ENCODE results near the gene ZNF665. TPM values are rescaled to one million over a fixed set of nuclear protein-coding genes. Genes with fewer than 3 reads are reported as not detected.

ZNF665 gene
- polyA plus RNA-seq, 1 donor from 2014 or later, result 2.6 TPM

DNA sequence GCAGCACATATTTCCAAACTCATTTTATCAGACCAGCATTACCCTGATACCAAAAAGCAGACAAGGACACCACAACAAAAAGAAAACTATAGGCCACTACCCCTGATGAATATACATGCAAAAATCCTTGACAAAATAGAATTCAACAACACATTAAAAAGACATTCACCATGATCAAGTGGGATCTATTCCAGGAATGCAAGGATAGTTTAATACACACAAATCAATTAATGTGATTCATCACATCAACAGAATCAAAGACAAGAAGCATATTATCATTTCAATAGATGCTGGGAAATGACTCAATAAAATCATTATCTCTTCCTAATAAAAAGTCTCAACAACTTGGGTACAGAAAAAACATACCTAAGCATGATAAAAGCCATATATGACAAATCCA is 45.5 kb downstream of the ZNF665 start:
- H4K20me1 ChIP-seq (ENCODE audit: insufficient read depth), result no peaks in the 10 kb centered on the region
- H3K36me3 ChIP-seq (ENCODE audit: insufficient read depth, low read length), result peaks cover 18% of the 10 kb centered on the region
- H3K9ac ChIP-seq (ENCODE audit: low read length), result no peak overlapping the region
- no peak overlapping the region for H3K27ac ChIP-seq (ENCODE audit: low read length)
- no peak overlapping the region for H3K4me3 ChIP-seq (ENCODE audit: low read length)
- no peaks in the 10 kb centered on the region for H3K79me2 ChIP-seq (replicated peaks; ENCODE audit: insufficient read depth, low read length)
- no peak overlapping the region for H2AFZ ChIP-seq (ENCODE audit: low read depth, low read length)
- no peaks in the 10 kb centered on the region for H3F3A ChIP-seq (ENCODE audit: insufficient read depth, low read length, poor library complexity, severe bottlenecking)
- H3K4me2 ChIP-seq (ENCODE audit: low read length), result no peak overlapping the region
- H3K9me2 ChIP-seq (ENCODE audit: insufficient read depth, low read length), result no peaks in the 10 kb centered on the region
- no peak for TF ChIP-seq MXI1 (conservative IDR thresholded peaks at IDR 0.05; ENCODE audit: poor library complexity, severe bottlenecking)
- TF ChIP-seq SMC3 (conservative IDR thresholded peaks at IDR 0.05; ENCODE audit: poor library complexity), result no peak
- TF ChIP-seq REST (IDR thresholded peaks at IDR 0.05; ENCODE audit: borderline replicate concordance), result no peak
- TF ChIP-seq EP300 (conservative IDR thresholded peaks at IDR 0.05; ENCODE audit: poor library complexity, severe bottlenecking), result no peak
- no peak for TF ChIP-seq POLR2AphosphoS5 (IDR thresholded peaks at IDR 0.05)
- TF ChIP-seq EZH2 (IDR thresholded peaks at IDR 0.05; ENCODE audit: borderline replicate concordance, insufficient read depth, low read length, poor library complexity, severe bottlenecking), result no peak
- TF ChIP-seq RAD21 (conservative IDR thresholded peaks at IDR 0.05), result no peak
- TF ChIP-seq TAF1 (IDR thresholded peaks at IDR 0.05; ENCODE audit: low read depth), result no peak
- TF ChIP-seq, protein P1, sequence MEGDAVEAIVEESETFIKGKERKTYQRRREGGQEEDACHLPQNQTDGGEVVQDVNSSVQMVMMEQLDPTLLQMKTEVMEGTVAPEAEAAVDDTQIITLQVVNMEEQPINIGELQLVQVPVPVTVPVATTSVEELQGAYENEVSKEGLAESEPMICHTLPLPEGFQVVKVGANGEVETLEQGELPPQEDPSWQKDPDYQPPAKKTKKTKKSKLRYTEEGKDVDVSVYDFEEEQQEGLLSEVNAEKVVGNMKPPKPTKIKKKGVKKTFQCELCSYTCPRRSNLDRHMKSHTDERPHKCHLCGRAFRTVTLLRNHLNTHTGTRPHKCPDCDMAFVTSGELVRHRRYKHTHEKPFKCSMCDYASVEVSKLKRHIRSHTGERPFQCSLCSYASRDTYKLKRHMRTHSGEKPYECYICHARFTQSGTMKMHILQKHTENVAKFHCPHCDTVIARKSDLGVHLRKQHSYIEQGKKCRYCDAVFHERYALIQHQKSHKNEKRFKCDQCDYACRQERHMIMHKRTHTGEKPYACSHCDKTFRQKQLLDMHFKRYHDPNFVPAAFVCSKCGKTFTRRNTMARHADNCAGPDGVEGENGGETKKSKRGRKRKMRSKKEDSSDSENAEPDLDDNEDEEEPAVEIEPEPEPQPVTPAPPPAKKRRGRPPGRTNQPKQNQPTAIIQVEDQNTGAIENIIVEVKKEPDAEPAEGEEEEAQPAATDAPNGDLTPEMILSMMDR (IDR thresholded peaks at IDR 0.05; ENCODE audit: poor library complexity, severe bottlenecking), result no peak
- H3K27me3 ChIP-seq (ENCODE audit: insufficient read depth, low read depth, low read length), result no peaks in the 10 kb centered on the region
- H3K9me3 ChIP-seq (ENCODE audit: low read length), result peaks cover 11% of the 10 kb centered on the region

GRCh38 chr19:53140351-53140750 is 52.8 kb downstream of the ZNF665 start:
- H3K4me2 ChIP-seq (ENCODE audit: low read length), result no peak overlapping the region
- no peaks in the 10 kb centered on the region for H3K27me3 ChIP-seq (ENCODE audit: insufficient read depth, low read depth, low read length)
- H2AFZ ChIP-seq (ENCODE audit: low read depth, low read length), result no peak overlapping the region
- H3F3A ChIP-seq (ENCODE audit: insufficient read depth, low read length, poor library complexity, severe bottlenecking), result no peaks in the 10 kb centered on the region
- H3K27ac ChIP-seq (ENCODE audit: low read length), result no peak overlapping the region
- TF ChIP-seq, protein P1 (IDR thresholded peaks at IDR 0.05; ENCODE audit: poor library complexity, severe bottlenecking), result no peak
- TF ChIP-seq EZH2 (IDR thresholded peaks at IDR 0.05; ENCODE audit: borderline replicate concordance, insufficient read depth, low read length, poor library complexity, severe bottlenecking) (no peak), POLR2AphosphoS5 (IDR thresholded peaks at IDR 0.05) (no peak), TAF1 (IDR thresholded peaks at IDR 0.05; ENCODE audit: low read depth) (no peak), REST (IDR thresholded peaks at IDR 0.05; ENCODE audit: borderline replicate concordance) (no peak), MXI1 (conservative IDR thresholded peaks at IDR 0.05; ENCODE audit: poor library complexity, severe bottlenecking) (no peak), RAD21 (conservative IDR thresholded peaks at IDR 0.05) (no peak), SMC3 (conservative IDR thresholded peaks at IDR 0.05; ENCODE audit: poor library complexity) (no peak)
- no peaks in the 10 kb centered on the region for H4K20me1 ChIP-seq (ENCODE audit: insufficient read depth)
- peaks cover 43% of the 10 kb centered on the region for H3K36me3 ChIP-seq (ENCODE audit: insufficient read depth, low read length)
- H3K9me2 ChIP-seq (ENCODE audit: insufficient read depth, low read length), result no peaks in the 10 kb centered on the region
- H3K79me2 ChIP-seq (replicated peaks; ENCODE audit: insufficient read depth, low read length), result no peaks in the 10 kb centered on the region
- no peak overlapping the region for H3K9ac ChIP-seq (ENCODE audit: low read length)
- peaks cover 13% of the 10 kb centered on the region for H3K9me3 ChIP-seq (ENCODE audit: low read length)
- H3K4me3 ChIP-seq (ENCODE audit: low read length), result no peak overlapping the region
